Raji (cell line): ENCODE measurements around the gene LRIT1.

Experiments
- POLR2A ChIP-seq: IDR thresholded peaks from 2 replicates; pipeline ENCODE4 v1.6.1; 2011; ENCODE audit warnings: low read depth, low read length, control low read depth; ENCODE audit not compliant: insufficient read depth

Gene LRIT1

DNA sequence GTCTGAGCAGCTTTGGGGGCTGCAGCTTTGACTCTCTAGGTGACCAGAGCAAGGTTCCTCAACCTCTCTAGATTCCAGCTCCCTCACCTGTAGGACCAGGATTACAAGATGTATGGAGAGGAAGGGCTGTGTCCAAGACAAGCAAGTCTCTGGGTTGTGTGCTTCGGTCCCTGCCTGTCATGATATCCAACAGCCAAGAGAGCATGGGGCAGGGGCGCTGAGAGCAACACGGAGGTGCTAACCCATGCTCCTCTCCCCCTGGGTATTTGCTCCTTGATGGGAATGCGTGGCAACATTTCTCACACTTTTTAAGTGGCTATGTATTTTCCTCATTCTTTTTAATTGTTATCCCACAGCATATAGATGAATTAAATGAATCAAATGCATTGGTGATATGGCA lies 36.7 kb downstream of the LRIT1 start:
- TF ChIP-seq POLR2A, result no peak

DNA sequence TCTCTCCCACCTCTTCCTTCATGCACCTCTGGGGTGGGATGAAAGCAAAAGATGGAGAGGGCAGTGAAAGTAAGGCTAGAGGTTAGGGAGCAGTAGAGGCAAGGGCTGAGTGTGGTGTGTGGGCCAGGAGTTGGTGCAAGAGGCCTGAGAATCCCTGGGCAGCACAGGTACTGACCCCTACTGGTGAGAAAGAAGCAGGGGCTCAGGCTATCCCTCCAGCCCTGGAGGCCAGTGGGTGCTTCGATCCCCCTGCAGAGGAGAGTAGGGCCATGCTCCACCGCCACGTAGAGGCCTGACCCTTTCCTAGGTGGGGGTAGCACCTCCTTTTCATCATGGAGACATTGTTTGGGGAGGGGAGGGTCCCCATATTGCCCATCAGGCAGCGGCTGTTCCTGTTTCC lies 37.2 kb downstream of the LRIT1 start:
- TF ChIP-seq POLR2A, result no peak

DNA sequence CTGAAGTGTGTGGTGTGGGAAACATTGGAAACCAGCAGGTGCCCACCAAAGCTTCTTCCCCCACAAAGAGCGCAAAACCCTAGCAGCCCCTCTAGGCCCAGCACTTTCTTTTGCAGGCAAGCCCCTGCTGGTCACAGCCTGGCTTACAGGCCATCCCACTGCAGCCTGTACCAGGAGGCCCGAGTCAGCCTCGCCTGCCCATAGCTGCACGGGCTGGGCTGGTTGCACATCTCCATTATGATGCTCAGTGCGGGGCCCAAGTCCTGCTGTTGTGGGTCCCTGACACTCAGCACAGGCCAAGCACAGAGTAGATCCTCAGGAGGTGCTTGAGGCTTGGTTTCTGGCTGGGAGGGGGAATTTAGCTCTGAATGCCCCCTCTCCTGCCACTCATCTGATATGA lies 39.0 kb downstream of the LRIT1 start:
- TF ChIP-seq POLR2A, result no peak

- no peak for TF ChIP-seq POLR2A
Observed at GRCh38 chr10:84201682-84202081, 39.7 kb downstream of the LRIT1 start.

GRCh38 chr10:84201244-84201606 lies 40.1 kb downstream of the LRIT1 start:
- TF ChIP-seq POLR2A, result no peak

GRCh38 chr10:84200537-84201243 lies 40.7 kb downstream of the LRIT1 start:
- TF ChIP-seq POLR2A, result no peak

GRCh38 chr10:84198206-84198915 lies 43.0 kb downstream of the LRIT1 start:
- no peak for TF ChIP-seq POLR2A

GRCh38 chr10:84197643-84198042 lies 43.7 kb downstream of the LRIT1 start:
- TF ChIP-seq POLR2A, result no peak

GRCh38 chr10:84196941-84197340 lies 44.4 kb downstream of the LRIT1 start:
- TF ChIP-seq POLR2A, result no peak

DNA sequence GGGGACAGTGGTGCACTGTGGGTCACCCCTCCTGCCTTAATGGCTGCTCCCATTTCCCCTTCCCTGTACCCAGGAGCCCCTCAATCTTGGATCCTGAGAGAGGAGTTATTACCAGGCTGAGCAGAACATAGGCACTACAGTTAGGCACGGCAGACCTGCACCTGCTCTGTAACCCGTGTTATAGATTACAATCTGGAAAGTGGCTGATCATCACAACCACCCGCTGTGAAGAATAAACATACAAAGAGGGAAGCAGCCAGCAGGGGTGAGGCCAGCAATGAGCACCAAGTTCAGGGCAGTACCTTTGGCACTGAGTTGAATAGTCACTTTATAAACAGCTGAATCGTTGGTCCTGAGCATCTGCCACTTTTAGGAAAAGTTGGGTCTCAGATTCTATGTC lies 45.3 kb downstream of the LRIT1 start:
- no peak for TF ChIP-seq POLR2A

- no peak for TF ChIP-seq POLR2A
Observed at GRCh38 chr10:84195044-84195830, 46.1 kb downstream of the LRIT1 start.

- no peak for TF ChIP-seq POLR2A
Observed at GRCh38 chr10:84194424-84195043, 46.8 kb downstream of the LRIT1 start, which contains the start of gene CDHR1. Gene CDHR1 (plus strand): TSS chr10:84194537. CDS start chr10:84194761, 224 bp downstream.

DNA sequence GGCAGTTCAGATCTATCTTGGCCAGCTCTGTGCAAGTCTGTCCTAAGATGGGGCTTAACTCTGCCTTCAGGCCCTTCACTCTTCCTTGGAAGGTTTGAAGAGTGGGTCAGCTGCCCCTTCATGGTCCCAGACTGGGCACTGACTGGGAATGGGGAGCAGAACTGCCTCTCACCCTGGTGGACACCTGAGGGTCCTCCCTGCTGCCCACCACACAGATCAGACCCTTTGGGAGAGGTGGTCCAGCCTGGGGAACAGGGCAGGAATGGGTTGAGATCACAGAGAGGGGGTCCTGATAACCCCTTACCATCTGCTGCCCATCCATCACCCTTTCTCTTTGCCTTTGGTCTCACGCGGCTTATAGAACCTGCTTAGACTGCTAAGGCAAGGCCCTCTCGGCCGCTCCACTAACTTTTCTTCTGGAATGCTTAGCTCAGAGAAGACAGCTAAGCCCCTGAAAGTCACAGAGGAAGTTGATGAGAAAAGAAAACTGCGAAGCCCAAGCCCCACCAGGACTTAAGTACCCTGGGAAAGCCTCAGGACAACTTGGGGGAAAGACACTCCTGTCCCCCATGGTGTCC lies 47.4 kb downstream of the LRIT1 start:
- TF ChIP-seq POLR2A, result no peak

GRCh38 chr10:84193327-84193726 lies 48.0 kb downstream of the LRIT1 start:
- TF ChIP-seq POLR2A, result no peak

GRCh38 chr10:84191106-84191505 lies 50.2 kb downstream of the LRIT1 start:
- TF ChIP-seq POLR2A, result no peak

DNA sequence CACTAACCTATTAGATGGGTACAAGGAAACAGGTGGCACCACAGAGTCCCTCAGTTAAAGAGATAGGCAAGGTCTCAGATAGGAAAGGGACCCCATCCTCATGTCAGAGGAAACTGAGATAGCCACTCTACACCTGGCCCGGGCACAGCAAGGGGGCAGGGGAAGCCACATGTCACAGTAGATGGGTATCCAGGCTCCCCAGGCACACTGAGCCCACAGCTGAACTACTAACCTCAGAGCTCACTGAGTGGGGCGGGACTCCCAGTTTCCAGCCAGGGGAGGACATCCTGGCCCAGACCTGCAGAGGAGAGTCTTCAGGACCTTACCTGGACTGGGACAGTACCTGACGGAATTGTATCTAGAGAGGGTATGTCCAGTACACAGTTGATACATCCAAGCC lies 50.7 kb downstream of the LRIT1 start:
- no peak for TF ChIP-seq POLR2A

GRCh38 chr10:84188815-84189214 lies 52.5 kb downstream of the LRIT1 start:
- no peak for TF ChIP-seq POLR2A
